ENCODE data around the gene SLC22A23.

SLC22A23 gene

GRCh38 chr6:3267162-3267561, 189.7 kb downstream of the SLC22A23 start:
- no peak for TF ChIP-seq CTCF (IDR thresholded peaks at IDR 0.05; ENCODE audit: low read depth, low read length)
- H3K4me3 ChIP-seq (ENCODE audit: low read depth, low read length), result no peak overlapping the region

- TF ChIP-seq CTCF (IDR thresholded peaks at IDR 0.05; ENCODE audit: low read depth, low read length), result no peak
- H3K4me3 ChIP-seq (ENCODE audit: low read depth, low read length), result no peak overlapping the region
These were observed 190.7 kb downstream of the SLC22A23 start for GRCh38 chr6:3266170-3266569.

GRCh38 chr6:3265671-3266070, 191.2 kb downstream of the SLC22A23 start:
- no peak for TF ChIP-seq CTCF (IDR thresholded peaks at IDR 0.05; ENCODE audit: low read depth, low read length)
- no peak overlapping the region for H3K4me3 ChIP-seq (ENCODE audit: low read depth, low read length)

GRCh38 chr6:3264356-3264755, 192.5 kb downstream of the SLC22A23 start:
- no peak for TF ChIP-seq CTCF (IDR thresholded peaks at IDR 0.05; ENCODE audit: low read depth, low read length)
- H3K4me3 ChIP-seq (ENCODE audit: low read depth, low read length), result no peak overlapping the region

GRCh38 chr6:3263096-3263495, 193.8 kb downstream of the SLC22A23 start:
- no peak for TF ChIP-seq CTCF (IDR thresholded peaks at IDR 0.05; ENCODE audit: low read depth, low read length)
- H3K4me3 ChIP-seq (ENCODE audit: low read depth, low read length), result no peak overlapping the region

- TF ChIP-seq CTCF (IDR thresholded peaks at IDR 0.05; ENCODE audit: low read depth, low read length), result no peak
- H3K4me3 ChIP-seq (ENCODE audit: low read depth, low read length), result no peak overlapping the region
These were observed 194.9 kb downstream of the SLC22A23 start for GRCh38 chr6:3261921-3262320.

- TF ChIP-seq CTCF (IDR thresholded peaks at IDR 0.05; ENCODE audit: low read depth, low read length), result no peak
- H3K4me3 ChIP-seq (ENCODE audit: low read depth, low read length), result no peak overlapping the region
These were observed 195.4 kb downstream of the SLC22A23 start for GRCh38 chr6:3261518-3261820.

Measured in WI38 (cell line).